Skin of body (tissue), 2 donors: ENCODE data around the gene RAP1GDS1. TPM values are rescaled to one million over a fixed set of nuclear protein-coding genes. Genes with fewer than 3 reads are reported as not detected.

Experiments used
- DNase-seq: peaks from one replicate; lab custom pipeline; 2025; lab: John Stamatoyannopoulos, UW
- total RNA-seq: library from RNA; depleted of rRNA; stranded (reverse); fragments of >200 nt; gene quantifications from one replicate; pipeline ENCODE4 v1.2.3, GENCODE V29; 2014

RAP1GDS1 gene
- total RNA-seq, result 34.6 TPM

- peak; percentile 97 for DNase-seq
These were observed at the start of gene RAP1GDS1 for GRCh38 chr4:98260579-98261404. RAP1GDS1 (plus strand) TSS chr4:98261384; CDS start chr4:98261566, 182 bp downstream.

- DNase-seq, result no peak
These were observed 38.9 kb upstream of the RAP1GDS1 start for GRCh38 chr4:98222306-98222705.

- DNase-seq, result no peak
These were observed 34.8 kb upstream of the RAP1GDS1 start for GRCh38 chr4:98226396-98226795.

- DNase-seq, result no peak
These were observed 30.2 kb upstream of the RAP1GDS1 start for GRCh38 chr4:98230961-98231360.

GRCh38 chr4:98232202-98232601 is 29.0 kb upstream of the RAP1GDS1 start:
- no peak for DNase-seq

- DNase-seq, result no peak
These were observed 24.0 kb upstream of the RAP1GDS1 start for GRCh38 chr4:98237204-98237603.

- DNase-seq, result no peak
These were observed 19.1 kb upstream of the RAP1GDS1 start for GRCh38 chr4:98242063-98242462.

GRCh38 chr4:98242538-98242937 is 18.6 kb upstream of the RAP1GDS1 start:
- no peak for DNase-seq

- no peak for DNase-seq
These were observed 16.0 kb upstream of the RAP1GDS1 start for GRCh38 chr4:98245226-98245625.

GRCh38 chr4:98248934-98249333 is 12.2 kb upstream of the RAP1GDS1 start:
- DNase-seq, result no peak

- no peak for DNase-seq
These were observed 11.4 kb upstream of the RAP1GDS1 start for GRCh38 chr4:98249831-98250230.

- no peak for DNase-seq
These were observed 7.7 kb upstream of the RAP1GDS1 start for GRCh38 chr4:98253499-98253898.

GRCh38 chr4:98260047-98260578 is 1.1 kb upstream of the RAP1GDS1 start:
- DNase-seq, result peak; percentile 1

- peak; percentile 44 for DNase-seq
These were observed 464 bp downstream of the RAP1GDS1 start for GRCh38 chr4:98261405-98262291.

- no peak for DNase-seq
These were observed 1.2 kb downstream of the RAP1GDS1 start for GRCh38 chr4:98262431-98262830.

GRCh38 chr4:98267498-98267897 is 6.3 kb downstream of the RAP1GDS1 start:
- DNase-seq, result no peak

GRCh38 chr4:98275145-98275544 is 14.0 kb downstream of the RAP1GDS1 start:
- DNase-seq, result no peak

GRCh38 chr4:98283219-98284189 is 22.3 kb downstream of the RAP1GDS1 start:
- DNase-seq, result no peak

GRCh38 chr4:98284640-98285046 is 23.5 kb downstream of the RAP1GDS1 start:
- DNase-seq, result no peak

GRCh38 chr4:98285676-98286075 is 24.5 kb downstream of the RAP1GDS1 start:
- DNase-seq, result no peak

- no peak for DNase-seq
These were observed 26.1 kb downstream of the RAP1GDS1 start for GRCh38 chr4:98287328-98287727.
